ENCODE data around the gene PSME4.

The PSME4 gene

GRCh38 chr2:53970724-53971602, at the start of gene PSME4:
PSME4 (minus strand) TSS chr2:53970993; CDS start chr2:53970784, 209 bp downstream.
- DNase-seq (ENCODE audit: extremely low spot score, insufficient read length, low read depth) (peak; percentile 72), FAIRE-seq (peak; percentile 59)

- DNase-seq (ENCODE audit: extremely low spot score, insufficient read length, low read depth) (no peak), FAIRE-seq (no peak)
Observed at GRCh38 chr2:54015798-54016699, 45.3 kb upstream of the PSME4 start.

DNA sequence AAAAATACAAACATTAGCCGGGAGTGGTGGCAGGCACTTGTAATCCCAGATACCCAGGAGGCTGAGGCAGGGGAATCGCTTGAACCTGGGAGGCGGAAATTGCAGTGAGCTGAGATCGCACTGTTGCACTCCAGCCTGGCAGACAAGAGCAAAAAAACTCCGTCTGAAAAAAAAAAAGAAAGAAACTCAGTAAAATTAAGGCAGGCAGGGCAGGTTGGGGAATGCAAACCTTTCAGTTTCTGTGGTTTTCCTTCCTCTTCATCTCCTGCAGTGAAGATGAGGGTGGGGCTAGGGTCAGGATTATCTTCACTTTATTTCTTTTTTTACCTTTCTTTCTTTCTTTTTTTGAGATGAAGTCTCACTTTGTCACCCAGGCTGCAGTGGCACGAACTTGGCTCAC, 43.2 kb upstream of the PSME4 start:
- DNase-seq (ENCODE audit: extremely low spot score, insufficient read length, low read depth), result no peak
- FAIRE-seq, result no peak

DNA sequence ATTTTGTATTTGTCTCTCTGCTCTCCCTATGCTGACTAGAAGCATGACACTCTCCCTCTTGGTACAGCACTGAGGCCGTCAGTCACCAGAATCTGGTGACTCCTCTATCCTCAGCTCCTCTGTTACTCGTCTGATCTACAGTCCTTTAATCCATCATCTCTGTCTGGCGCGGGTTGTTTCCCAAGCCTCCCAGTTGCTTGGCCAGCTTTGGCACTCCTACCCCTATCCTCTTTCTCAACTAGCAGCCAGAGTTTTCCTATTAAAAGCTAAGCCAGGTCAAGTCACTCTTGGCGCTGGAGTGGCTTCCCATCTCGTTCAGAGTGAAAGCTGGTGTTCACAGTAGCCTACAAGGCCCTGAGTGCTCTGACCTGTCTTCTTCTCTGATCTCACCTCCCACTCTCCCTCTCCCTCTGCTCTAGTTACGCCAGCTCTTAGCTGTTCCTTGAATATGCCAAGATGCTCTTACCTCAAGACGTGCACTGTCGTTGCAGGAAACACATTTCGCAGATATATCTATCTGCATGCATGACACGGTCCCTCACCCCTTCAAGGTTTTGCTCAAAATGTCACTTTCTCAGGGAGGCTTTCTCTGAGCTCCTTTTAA, 41.8 kb upstream of the PSME4 start:
- FAIRE-seq (no peak), DNase-seq (ENCODE audit: extremely low spot score, insufficient read length, low read depth) (no peak)

- DNase-seq (ENCODE audit: extremely low spot score, insufficient read length, low read depth) (no peak), FAIRE-seq (no peak)
Observed at GRCh38 chr2:54009549-54009948, 38.8 kb upstream of the PSME4 start.

GRCh38 chr2:54008439-54008838, 37.6 kb upstream of the PSME4 start:
- FAIRE-seq (no peak), DNase-seq (ENCODE audit: extremely low spot score, insufficient read length, low read depth) (no peak)

DNA sequence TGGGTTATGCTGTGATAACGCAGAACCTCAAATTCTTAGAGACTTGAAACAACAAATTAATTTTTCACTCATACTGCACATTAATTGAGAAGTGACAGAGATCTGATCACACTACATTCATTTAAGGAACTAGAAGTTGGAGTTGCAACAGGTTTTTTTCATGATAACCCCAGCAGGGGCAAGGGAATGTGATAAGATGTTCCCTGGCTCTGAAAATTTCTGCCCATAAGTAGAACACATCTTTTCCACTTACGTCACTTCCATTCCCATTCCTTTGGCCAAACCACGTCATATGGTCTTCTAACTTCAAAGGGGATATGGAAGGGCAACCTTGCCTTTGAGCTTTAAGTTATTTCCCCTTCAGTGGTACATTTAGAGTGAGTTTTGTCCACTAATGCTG, 29.7 kb upstream of the PSME4 start:
- FAIRE-seq (no peak), DNase-seq (ENCODE audit: extremely low spot score, insufficient read length, low read depth) (no peak)

GRCh38 chr2:54000122-54000521, 29.3 kb upstream of the PSME4 start:
- FAIRE-seq (no peak), DNase-seq (ENCODE audit: extremely low spot score, insufficient read length, low read depth) (no peak)

DNA sequence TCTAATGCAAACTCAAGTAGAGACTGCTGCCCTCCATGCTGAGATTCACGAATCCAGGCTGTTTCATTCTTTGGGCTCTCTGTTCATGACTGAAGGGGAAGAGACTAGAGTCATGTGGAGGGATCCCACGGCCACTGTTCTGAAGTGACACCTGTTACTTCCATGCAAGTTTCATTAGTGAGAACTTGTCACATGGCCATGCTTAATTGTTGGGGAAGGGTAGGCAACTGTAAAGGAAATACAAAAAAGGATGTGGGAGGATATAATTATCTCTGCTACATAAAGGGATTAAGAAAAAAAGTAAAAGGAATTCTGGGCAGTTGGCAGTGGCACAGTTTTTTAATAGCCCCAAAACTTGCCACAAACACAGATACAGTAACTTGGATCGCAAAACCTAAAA, 28.0 kb upstream of the PSME4 start:
- FAIRE-seq, result no peak
- DNase-seq (ENCODE audit: extremely low spot score, insufficient read length, low read depth), result no peak

GRCh38 chr2:53994818-53995808, 24.3 kb upstream of the PSME4 start:
- no peak for FAIRE-seq
- DNase-seq (ENCODE audit: extremely low spot score, insufficient read length, low read depth), result no peak

DNA sequence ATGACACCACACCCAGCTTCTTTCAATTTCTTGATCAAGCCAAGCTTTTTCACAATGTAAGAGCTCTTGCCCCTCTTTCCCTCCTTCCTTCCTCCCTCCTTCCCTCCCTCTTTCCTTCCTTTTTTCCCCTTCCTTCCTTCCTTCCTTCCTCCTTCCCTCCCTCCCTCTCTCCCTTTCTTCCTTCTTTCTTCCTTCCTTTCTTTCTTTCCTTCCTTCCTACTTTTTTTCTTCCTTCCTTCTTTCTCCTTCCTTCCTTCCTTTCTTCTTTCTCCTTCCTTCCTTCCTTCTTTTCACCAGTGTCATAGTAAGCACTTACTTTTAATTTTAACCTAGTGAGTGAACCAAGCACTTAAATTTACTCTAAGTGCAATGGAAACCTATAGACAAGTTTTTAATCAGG, 21.2 kb upstream of the PSME4 start:
- no peak for DNase-seq (ENCODE audit: extremely low spot score, insufficient read length, low read depth)
- FAIRE-seq, result no peak

GRCh38 chr2:53989210-53989862, 18.5 kb upstream of the PSME4 start:
- no peak for DNase-seq (ENCODE audit: extremely low spot score, insufficient read length, low read depth)
- no peak for FAIRE-seq

DNA sequence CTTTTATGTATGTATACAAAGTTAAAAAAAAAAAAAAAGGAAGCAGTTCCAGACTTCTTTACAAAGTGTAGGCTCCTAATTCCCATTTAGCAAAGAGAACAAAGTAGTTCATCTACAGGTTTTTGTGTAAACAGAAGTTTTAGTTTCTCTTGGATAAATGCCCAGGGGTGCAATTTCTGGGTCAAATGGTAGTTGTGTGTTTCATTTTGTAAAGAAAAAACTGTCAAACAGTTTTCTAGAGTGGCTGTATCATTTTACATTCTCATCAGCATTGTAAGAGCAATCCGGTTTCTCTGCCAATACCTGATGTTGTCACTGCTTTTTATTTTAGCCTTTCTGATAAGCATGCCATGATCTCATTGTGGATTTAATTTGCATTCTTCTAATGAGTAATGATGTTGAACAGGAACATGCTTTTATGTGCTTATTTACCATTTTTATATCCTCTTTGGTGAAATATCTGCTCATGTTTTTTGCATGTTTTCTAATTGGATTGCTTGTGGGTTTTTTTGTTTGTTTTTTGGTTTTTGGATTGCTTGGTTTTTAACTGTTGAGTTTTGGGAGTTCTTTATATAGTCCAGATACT, 16.6 kb upstream of the PSME4 start:
- no peak for FAIRE-seq
- no peak for DNase-seq (ENCODE audit: extremely low spot score, insufficient read length, low read depth)

DNA sequence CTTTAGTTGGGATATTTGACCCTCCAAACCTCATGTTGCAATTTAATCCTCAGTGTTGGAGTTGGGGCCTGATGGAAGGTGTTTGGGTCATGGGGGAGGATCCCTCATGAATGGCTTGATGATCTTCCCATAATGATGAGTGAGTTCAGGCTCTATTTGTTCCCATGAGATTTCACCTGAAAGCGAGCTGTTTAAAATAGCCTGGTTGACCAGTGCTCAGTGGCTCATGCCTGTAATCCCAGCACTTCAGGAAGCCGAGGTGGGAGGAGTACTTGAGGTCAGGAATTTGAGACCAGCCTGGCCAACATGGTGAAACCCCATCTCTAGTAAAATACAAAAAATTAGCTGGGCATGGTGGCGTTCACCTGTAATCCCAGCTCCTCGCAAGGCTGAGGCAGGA, 14.9 kb upstream of the PSME4 start:
- DNase-seq (ENCODE audit: extremely low spot score, insufficient read length, low read depth), result no peak
- FAIRE-seq, result no peak

GRCh38 chr2:53969968-53970723, 647 bp downstream of the PSME4 start:
- FAIRE-seq (peak; percentile 62), DNase-seq (ENCODE audit: extremely low spot score, insufficient read length, low read depth) (no peak)

GRCh38 chr2:53969285-53969967, 1.4 kb downstream of the PSME4 start:
- FAIRE-seq, result no peak

GRCh38 chr2:53964987-53965687, 5.7 kb downstream of the PSME4 start:
- FAIRE-seq (no peak), DNase-seq (ENCODE audit: extremely low spot score, insufficient read length, low read depth) (no peak)

More at GRCh38 chr2:53969285-53969967, 1.4 kb downstream of the PSME4 start:
- no peak for DNase-seq (ENCODE audit: extremely low spot score, insufficient read length, low read depth)
